Stomach (tissue), 9 donors: Measurements from ENCODE around the gene MYB. TPM values are rescaled to one million over a fixed set of nuclear protein-coding genes. Genes with fewer than 3 reads are reported as not detected.

ENCODE experiments used
- DNase-seq, 2 donors: peaks; one replicate each; pipeline versions ENCODE4 v3.0.0 to v3.0.0-alpha.2; 2013 to 2019
- H3K27ac ChIP-seq, 5 donors: fragments of 200-600 bp in 4 of 5; sonication (generic) in 4 of 5; one replicate each; pipeline ENCODE4 v1.5.1; 2013 to 2019; ENCODE audit warnings: mild to moderate bottlenecking in 1 of 5, moderate library complexity in 1 of 5
- H3K27me3 ChIP-seq, 3 donors: fragments of 200-600 bp; sonication (generic); one replicate each; pipeline ENCODE4 v1.5.1; 2017 to 2019; ENCODE audit warnings: mixed run types in 1 of 3
- H3K36me3 ChIP-seq, 4 donors: fragments of 200-600 bp; sonication (generic); 1 replicate in 3 of 4; 2 replicates in 1 of 4; pipeline ENCODE4 v1.5.1; 2016 to 2019
- H3K4me1 ChIP-seq, 4 donors: fragments of 200-600 bp; sonication (generic); one replicate each; pipeline ENCODE4 v1.5.1; 2016 to 2019
- H3K4me3 ChIP-seq, 4 donors: fragments of 200-600 bp; sonication (generic) in 3 of 4; one replicate each; pipeline ENCODE4 v1.5.1; 2016 to 2019; ENCODE audit warnings: mild to moderate bottlenecking in 1 of 4
- H3K9me3 ChIP-seq, 4 donors: fragments of 200-600 bp; sonication (generic); one replicate each; pipeline ENCODE4 v1.5.1; 2016 to 2019
- EP300 ChIP-seq: sonication (generic); formaldehyde crosslinking; IDR thresholded peaks from one replicate; pipeline ENCODE4 v1.6.1; 2017; ENCODE audit warnings: antibody characterized with exemption
- POLR2A ChIP-seq, 4 donors: fragments of 450-650 bp; IDR thresholded peaks; one replicate each; pipeline ENCODE4 v1.6.1; 2016; ENCODE audit warnings: antibody characterized with exemption in 4 of 4, control low read depth in 2 of 4, mild to moderate bottlenecking in 1 of 4, moderate library complexity in 1 of 4
- POLR2AphosphoS5 ChIP-seq, 3 donors: sonication (generic); formaldehyde crosslinking; IDR thresholded peaks; one replicate each; pipeline ENCODE4 v1.6.1; 2016; ENCODE audit warnings: antibody characterized with exemption in 3 of 3
- WGBS, 5 donors: extraction: QIAGEN DNeasy Blood & Tissue Kit in 3 of 5; methylation state at CpG; one replicate each; pipeline versions ENCODE4 v1.1.5 to v1.1.7; 2013 to 2018; 5-methylcytosine and 5-hydroxymethylcytosine counted together
- intact Hi-C: fragments of 100-400 bp; cut with DNase I; formaldehyde crosslinking; loops from one replicate; pipeline ENCODE4 v1.15.1; 2023; ENCODE audit warnings: low total_unique reads
- polyA plus RNA-seq, 3 donors: library from polyadenylated mRNA; stranded (reverse); fragments of 200-250 nt; gene quantifications; one replicate each; pipeline ENCODE4 v1.2.3, GENCODE V29; 2013
- total RNA-seq, 5 donors: library from RNA; depleted of rRNA; stranded (reverse); fragments of >200 nt; gene quantifications; one replicate each; pipeline versions ENCODE4 v1.1.0 to v1.2.3, GENCODE V29; 2014 to 2016
- TF ChIP-seq, protein P1 (sequence below), 7 experiments: fragments of 450-650 bp in 4 of 7; fragments of 200-600 bp in 3 of 7; sonication (generic) in 3 of 7; IDR thresholded peaks; one replicate each; pipeline ENCODE4 v1.5.1; 2016 to 2019; ENCODE audit warnings: antibody characterized with exemption in 7 of 7, control low read depth in 2 of 7, mild to moderate bottlenecking in 1 of 7
- donor health status: healthy with polysubstance abuse.
- donor health status: Bipolar disorder and iron deficiency.
- donor health status: healthy.

Gene MYB
- total and polyA plus RNA-seq, 8 donors = 0.56 to 118 (median 2.9) TPM; not detected in 2

GRCh38 chr6:135212020-135212806 is 31.1 kb downstream of the MYB start:
- H3K27ac ChIP-seq = no peak overlapping the region
- H3K9me3 ChIP-seq = no peaks in the 10 kb centered on the region
- H3K36me3 ChIP-seq = no peaks in the 10 kb centered on the region
- TF ChIP-seq POLR2A (IDR thresholded peaks at IDR 0.05) (no peak), EP300 (no peak), POLR2AphosphoS5 (IDR thresholded peaks at IDR 0.05) (no peak)
- TF ChIP-seq, protein P1, sequence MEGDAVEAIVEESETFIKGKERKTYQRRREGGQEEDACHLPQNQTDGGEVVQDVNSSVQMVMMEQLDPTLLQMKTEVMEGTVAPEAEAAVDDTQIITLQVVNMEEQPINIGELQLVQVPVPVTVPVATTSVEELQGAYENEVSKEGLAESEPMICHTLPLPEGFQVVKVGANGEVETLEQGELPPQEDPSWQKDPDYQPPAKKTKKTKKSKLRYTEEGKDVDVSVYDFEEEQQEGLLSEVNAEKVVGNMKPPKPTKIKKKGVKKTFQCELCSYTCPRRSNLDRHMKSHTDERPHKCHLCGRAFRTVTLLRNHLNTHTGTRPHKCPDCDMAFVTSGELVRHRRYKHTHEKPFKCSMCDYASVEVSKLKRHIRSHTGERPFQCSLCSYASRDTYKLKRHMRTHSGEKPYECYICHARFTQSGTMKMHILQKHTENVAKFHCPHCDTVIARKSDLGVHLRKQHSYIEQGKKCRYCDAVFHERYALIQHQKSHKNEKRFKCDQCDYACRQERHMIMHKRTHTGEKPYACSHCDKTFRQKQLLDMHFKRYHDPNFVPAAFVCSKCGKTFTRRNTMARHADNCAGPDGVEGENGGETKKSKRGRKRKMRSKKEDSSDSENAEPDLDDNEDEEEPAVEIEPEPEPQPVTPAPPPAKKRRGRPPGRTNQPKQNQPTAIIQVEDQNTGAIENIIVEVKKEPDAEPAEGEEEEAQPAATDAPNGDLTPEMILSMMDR (IDR thresholded peaks at IDR 0.05) = no peak
- intact Hi-C loops = no loop called here
- H3K27me3 ChIP-seq = no peaks in the 10 kb centered on the region
- H3K4me3 ChIP-seq = no peak overlapping the region
- H3K4me1 ChIP-seq = no peaks in the 10 kb centered on the region
- no peak for DNase-seq
- 36 to 72% (median 46%) methylated on average over 3 of the region's 3 CpGs for WGBS, 5 donors

GRCh38 chr6:135212935-135213334 is 31.8 kb downstream of the MYB start:
- H3K4me3 ChIP-seq = no peak overlapping the region
- TF ChIP-seq POLR2AphosphoS5 (IDR thresholded peaks at IDR 0.05) (no peak), POLR2A (IDR thresholded peaks at IDR 0.05) (no peak), EP300 (no peak)
- TF ChIP-seq, protein P1 (IDR thresholded peaks at IDR 0.05) = no peak
- H3K4me1 ChIP-seq = no peaks in the 10 kb centered on the region
- no peak for DNase-seq
- H3K36me3 ChIP-seq = no peaks in the 10 kb centered on the region
- H3K27ac ChIP-seq = no peak overlapping the region
- H3K27me3 ChIP-seq = no peaks in the 10 kb centered on the region
- intact Hi-C loops = no loop called here
- H3K9me3 ChIP-seq = no peaks in the 10 kb centered on the region
- WGBS, 5 donors = 68 to 85% (median 76%) methylated on average over 5 of the region's 5 CpGs

DNA sequence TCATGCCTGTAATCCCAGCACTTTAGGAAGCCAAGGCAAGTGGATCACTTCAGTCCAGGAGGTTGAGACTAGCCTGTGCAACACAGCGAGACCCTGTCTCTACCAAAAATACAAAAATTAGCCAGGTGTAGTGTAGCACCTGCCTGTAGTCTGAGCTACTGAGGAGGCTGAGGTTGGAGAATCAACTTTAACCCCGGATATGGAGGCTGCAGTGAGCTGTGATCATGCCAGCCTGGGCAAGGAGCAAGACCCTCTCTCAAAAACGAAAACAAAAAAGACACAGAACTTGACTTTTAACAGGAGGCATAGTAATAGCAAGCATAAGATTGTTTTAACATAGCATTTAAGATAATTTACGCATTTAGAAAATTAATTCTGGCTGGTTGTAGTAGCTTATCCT is 32.5 kb downstream of the MYB start:
- Histone ChIP-seq H3K36me3 (no peaks in the 10 kb centered on the region), H3K27me3 (no peaks in the 10 kb centered on the region), H3K9me3 (no peaks in the 10 kb centered on the region), H3K4me3 (no peak overlapping the region), H3K4me1 (no peaks in the 10 kb centered on the region), H3K27ac (no peak overlapping the region)
- DNase-seq = no peak
- WGBS, 5 donors = 71 to 90% (median 72%) methylated on average over 4 of the region's 4 CpGs
- intact Hi-C loops = no loop called here
- TF ChIP-seq POLR2A (IDR thresholded peaks at IDR 0.05) (no peak), EP300 (no peak), POLR2AphosphoS5 (IDR thresholded peaks at IDR 0.05) (no peak)
- TF ChIP-seq, protein P1 (IDR thresholded peaks at IDR 0.05) = no peak

DNA sequence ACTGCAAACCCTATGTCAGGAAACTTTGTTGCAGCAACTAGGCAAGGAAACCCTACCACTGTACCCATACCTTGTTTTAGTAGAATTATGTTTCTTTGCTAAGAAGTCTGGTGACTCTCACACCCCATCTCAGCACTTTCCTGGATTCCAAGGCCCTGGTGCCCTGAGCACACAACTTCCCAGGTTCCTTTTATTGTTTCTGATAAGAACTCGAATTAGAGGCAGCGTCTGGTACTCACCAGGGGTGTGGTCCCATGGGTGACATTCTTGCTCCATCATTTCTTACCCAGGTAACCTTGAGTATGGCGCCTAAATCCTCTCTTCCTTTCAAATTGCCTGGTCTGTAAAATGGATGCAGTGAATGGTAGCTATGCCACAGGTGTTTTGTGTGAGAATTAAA is 34.1 kb downstream of the MYB start:
- no peaks in the 10 kb centered on the region for H3K36me3 ChIP-seq
- TF ChIP-seq, protein P1 (IDR thresholded peaks at IDR 0.05) = no peak
- TF ChIP-seq EP300 (no peak), POLR2A (IDR thresholded peaks at IDR 0.05) (no peak), POLR2AphosphoS5 (IDR thresholded peaks at IDR 0.05) (no peak)
- no peak overlapping the region for H3K4me3 ChIP-seq
- intact Hi-C loops = no loop called here
- H3K4me1 ChIP-seq = no peaks in the 10 kb centered on the region
- DNase-seq = no peak
- no peaks in the 10 kb centered on the region for H3K27me3 ChIP-seq
- 53 to 63% (median 61%) methylated on average over 3 of the region's 3 CpGs for WGBS, 5 donors
- no peak overlapping the region for H3K27ac ChIP-seq
- H3K9me3 ChIP-seq = no peaks in the 10 kb centered on the region
